Vagina (tissue), 2 donors: ENCODE measurements around the gene UNC5B. TPM values are rescaled to one million over a fixed set of nuclear protein-coding genes. Genes with fewer than 3 reads are reported as not detected.

ENCODE experiments used
- DNase-seq, 2 donors: peaks; one replicate each; pipeline ENCODE4 v3.0.0-alpha.2; 2017; ENCODE audit errors: extremely low spot score in 2 of 2
- H3K27ac ChIP-seq: fragments of 200-600 bp; sonication (generic); one replicate; pipeline ENCODE4 v1.5.1; 2019
- H3K27me3 ChIP-seq: fragments of 200-600 bp; sonication (generic); one replicate; pipeline ENCODE4 v1.5.1; 2019
- H3K36me3 ChIP-seq, 2 donors: fragments of 200-600 bp; sonication (generic); one replicate each; pipeline ENCODE4 v1.5.1; 2017 to 2019
- H3K4me1 ChIP-seq: fragments of 200-600 bp; sonication (generic); one replicate; pipeline ENCODE4 v1.5.1; 2019
- H3K4me3 ChIP-seq, 2 donors: fragments of 200-600 bp; sonication (generic); 1 replicate in 1 of 2; 2 replicates in 1 of 2; pipeline ENCODE4 v1.5.1; 2016 to 2019
- H3K9me3 ChIP-seq: fragments of 200-600 bp; sonication (generic); one replicate; pipeline ENCODE4 v1.5.1; 2019
- CTCF ChIP-seq, 3 experiments: fragments of 450-650 bp in 2 of 3; fragments of 200-600 bp in 1 of 3; sonication (generic) in 1 of 3; IDR thresholded peaks; one replicate each; pipeline ENCODE4 v1.5.1; 2017 to 2019; ENCODE audit warnings: antibody characterized with exemption in 3 of 3, mild to moderate bottlenecking in 2 of 3, moderate library complexity in 2 of 3
- POLR2A ChIP-seq, 2 donors: fragments of 450-650 bp; IDR thresholded peaks; one replicate each; pipeline ENCODE4 v1.6.1; 2017; ENCODE audit warnings: antibody characterized with exemption in 2 of 2, mild to moderate bottlenecking in 2 of 2, moderate library complexity in 2 of 2
- POLR2AphosphoS5 ChIP-seq, 2 donors: sonication (generic); formaldehyde crosslinking; IDR thresholded peaks; one replicate each; pipeline ENCODE4 v1.9.0; 2017; ENCODE audit warnings: antibody characterized with exemption in 2 of 2, mild to moderate bottlenecking in 2 of 2, low read depth in 1 of 2; ENCODE audit not compliant: insufficient read depth in 1 of 2
- intact Hi-C: fragments of 100-400 bp; cut with DNase I; formaldehyde crosslinking; loops from one replicate; pipeline ENCODE4 v1.15.1; 2023
- total RNA-seq: library from RNA; depleted of rRNA; stranded (reverse); fragments of >200 nt; gene quantifications from one replicate; pipeline ENCODE4 v1.2.3, GENCODE V29; 2016

Gene UNC5B
- total RNA-seq, 1 donor from 2014 or later, result 24.3 TPM

GRCh38 chr10:71312811-71313789 lies 100.7 kb downstream of the UNC5B start:
- peak overlapping the region; percentile 16 to 17 for H3K4me3 ChIP-seq
- intact Hi-C loops, result loop anchor here (10.0 kb wide), 1 partner anchor 262 kb away; no protein-coding TSS in a partner anchor
- H3K4me1 ChIP-seq, result peaks cover 38% of the 10 kb centered on the region
- H3K27me3 ChIP-seq, result no peaks in the 10 kb centered on the region
- H3K9me3 ChIP-seq, result no peaks in the 10 kb centered on the region
- H3K36me3 ChIP-seq, result no peaks in the 10 kb centered on the region
- TF ChIP-seq POLR2AphosphoS5 (IDR thresholded peaks at IDR 0.05; ENCODE audit: insufficient read depth in 1 of 2, low read depth in 1 of 2), result peak; percentile 55 to 72
- TF ChIP-seq CTCF (IDR thresholded peaks at IDR 0.05), result no peak
- DNase-seq, result peak in 1 of 2 donors; percentile 97
- peak overlapping the region; percentile 81 for H3K27ac ChIP-seq

GRCh38 chr10:71314028-71314693 lies 101.8 kb downstream of the UNC5B start:
- H3K4me3 ChIP-seq, result peak overlapping the region in 1 of 2 donors; percentile 16
- H3K9me3 ChIP-seq, result no peaks in the 10 kb centered on the region
- DNase-seq, result no peak
- no peaks in the 10 kb centered on the region for H3K27me3 ChIP-seq
- TF ChIP-seq CTCF (IDR thresholded peaks at IDR 0.05), result peak; percentile 69 to 83 (median 73)
- TF ChIP-seq POLR2AphosphoS5 (IDR thresholded peaks at IDR 0.05; ENCODE audit: insufficient read depth in 1 of 2, low read depth in 1 of 2), result no peak
- H3K4me1 ChIP-seq, result peaks cover 33% of the 10 kb centered on the region
- H3K36me3 ChIP-seq, result no peaks in the 10 kb centered on the region
- peak overlapping the region; percentile 81 for H3K27ac ChIP-seq
- intact Hi-C loops, result loop anchor here (10.0 kb wide), 1 partner anchor 261 kb away; no protein-coding TSS in a partner anchor

GRCh38 chr10:71314694-71315225 lies 102.4 kb downstream of the UNC5B start:
- Histone ChIP-seq H3K36me3 (no peaks in the 10 kb centered on the region), H3K4me1 (peaks cover 28% of the 10 kb centered on the region), H3K4me3 (no peak overlapping the region), H3K27ac (peak overlapping the region; percentile 81), H3K27me3 (no peaks in the 10 kb centered on the region), H3K9me3 (no peaks in the 10 kb centered on the region)
- DNase-seq, result no peak
- intact Hi-C loops, result loop anchor here (10.0 kb wide), 1 partner anchor 260 kb away; no protein-coding TSS in a partner anchor
- TF ChIP-seq CTCF (IDR thresholded peaks at IDR 0.05), result no peak
- no peak for TF ChIP-seq POLR2AphosphoS5 (IDR thresholded peaks at IDR 0.05; ENCODE audit: insufficient read depth in 1 of 2, low read depth in 1 of 2)
- no peak for TF ChIP-seq POLR2A (IDR thresholded peaks at IDR 0.05)

- Histone ChIP-seq H3K27ac (no peak overlapping the region), H3K4me1 (peaks cover 37% of the 10 kb centered on the region)
Measured at GRCh38 chr10:71316056-71316785, 103.9 kb downstream of the UNC5B start.

More at GRCh38 chr10:71316056-71316785, 103.9 kb downstream of the UNC5B start:
- Histone ChIP-seq H3K36me3 (no peaks in the 10 kb centered on the region), H3K27me3 (no peaks in the 10 kb centered on the region), H3K9me3 (no peaks in the 10 kb centered on the region), H3K4me3 (no peak overlapping the region)
- intact Hi-C loops, result loop anchor here (10.0 kb wide), 1 partner anchor 259 kb away; no protein-coding TSS in a partner anchor
- DNase-seq, result no peak
- TF ChIP-seq POLR2AphosphoS5 (IDR thresholded peaks at IDR 0.05; ENCODE audit: insufficient read depth in 1 of 2, low read depth in 1 of 2), result no peak
- no peak for TF ChIP-seq POLR2A (IDR thresholded peaks at IDR 0.05)
- TF ChIP-seq CTCF (IDR thresholded peaks at IDR 0.05), result no peak
